ENCODE measurements around the gene HPS6.

The HPS6 gene

DNA sequence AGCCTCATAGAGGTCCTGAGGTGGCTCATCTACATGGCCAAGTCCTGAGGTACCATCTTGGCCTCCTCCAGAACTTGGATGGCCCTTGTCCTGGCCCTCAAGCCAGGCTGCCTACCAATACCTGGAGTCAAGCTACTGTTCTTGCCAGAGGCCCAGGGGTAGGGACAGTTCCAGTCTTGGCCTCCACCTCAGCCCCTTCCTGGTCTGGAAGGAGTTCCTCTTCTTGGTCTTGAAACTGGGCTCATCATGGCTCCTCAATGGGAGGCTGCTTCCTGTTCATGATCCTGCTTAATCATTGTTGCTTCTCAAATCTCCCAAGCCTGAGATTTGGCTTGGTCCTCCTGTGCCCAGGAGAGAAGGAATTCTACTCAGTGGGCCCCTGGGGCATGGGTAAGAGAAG is 3.9 kb downstream of the HPS6 start:
- no peak for DNase-seq (ENCODE audit: low spot score)

DNA sequence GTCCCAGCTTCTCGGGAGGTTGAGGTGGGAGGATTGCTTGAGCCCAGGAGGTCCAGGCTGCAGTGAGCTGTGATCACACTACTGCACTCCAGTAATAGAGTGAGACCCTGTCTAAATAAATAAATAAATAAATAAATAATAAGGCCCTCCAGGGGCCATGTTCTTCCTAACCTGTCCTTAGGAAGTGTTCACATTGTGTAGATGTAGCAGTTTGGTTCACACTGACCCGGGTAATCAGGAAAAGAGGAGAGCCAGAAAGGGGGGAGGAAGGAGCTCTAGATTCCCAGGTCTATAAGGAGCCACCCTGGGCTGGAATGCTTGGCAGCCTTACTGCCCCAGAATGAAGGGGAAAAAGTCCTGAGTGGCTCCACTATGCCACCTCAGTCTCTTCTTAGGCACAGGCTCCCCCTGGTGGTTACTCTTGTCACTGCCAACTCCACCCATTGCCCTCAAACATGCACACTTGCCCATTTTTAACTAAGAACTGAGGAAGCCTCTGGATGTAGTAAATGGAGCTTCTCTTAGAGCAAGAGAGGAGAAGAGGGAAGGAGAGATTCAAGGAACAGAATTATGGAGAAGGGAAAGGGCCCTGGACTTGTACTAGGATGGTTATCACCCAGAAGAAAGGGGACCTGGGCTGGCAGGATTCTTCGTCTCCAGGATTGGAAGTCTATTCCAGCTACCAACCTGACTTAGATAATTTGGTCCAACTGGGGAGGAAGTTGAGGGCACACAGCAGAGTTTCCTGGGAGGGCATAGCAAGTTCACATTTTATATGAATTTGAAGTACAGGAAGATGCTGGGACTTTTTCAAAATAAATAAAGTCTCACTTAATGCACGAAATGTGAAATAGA is 7.8 kb downstream of the HPS6 start:
- peak; percentile 78 for DNase-seq (ENCODE audit: low spot score)

- no peak for DNase-seq (ENCODE audit: low spot score)
These were observed 18.4 kb downstream of the HPS6 start for GRCh38 chr10:102083541-102083940.

GRCh38 chr10:102085336-102085735 is 20.2 kb downstream of the HPS6 start:
- DNase-seq (ENCODE audit: low spot score), result no peak

DNA sequence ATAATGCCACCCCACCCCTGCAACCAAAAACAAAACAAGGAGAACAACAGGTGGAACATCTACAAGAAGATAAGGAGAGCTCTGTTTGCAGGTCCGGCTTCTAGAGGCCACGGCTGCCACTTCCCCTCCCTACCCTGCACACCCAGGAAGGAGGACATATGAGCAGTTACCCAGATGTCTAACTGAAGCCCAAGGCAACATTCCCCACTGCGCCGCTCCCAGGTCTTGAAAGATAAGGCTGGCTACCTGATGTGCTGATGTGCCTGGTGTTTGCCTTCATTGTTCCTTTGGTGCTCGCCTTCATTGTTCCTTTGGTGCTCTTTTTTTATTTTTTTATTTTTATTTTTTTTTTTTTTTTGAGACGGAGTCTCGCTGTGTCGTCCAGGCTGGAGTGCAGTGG is 21.0 kb downstream of the HPS6 start:
- no peak for DNase-seq (ENCODE audit: low spot score)

DNA sequence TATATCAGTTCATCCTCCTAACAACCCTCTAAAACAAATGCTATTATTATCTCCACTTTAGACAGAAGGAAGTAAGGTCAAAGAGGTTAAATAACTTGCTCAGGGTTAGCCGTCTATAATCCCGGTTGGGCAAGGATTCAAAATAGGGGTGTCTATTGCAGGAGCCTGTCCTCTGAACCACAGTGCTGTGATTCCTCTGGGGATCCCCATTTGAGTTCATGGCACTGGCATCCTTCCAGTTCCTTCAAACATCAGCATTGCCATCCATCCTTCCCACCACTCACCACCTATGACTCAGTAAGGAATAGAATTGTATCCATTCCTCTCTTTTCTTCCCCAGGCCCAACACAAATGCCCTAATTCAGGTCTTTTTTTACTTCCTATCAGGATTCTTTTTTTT is 25.6 kb downstream of the HPS6 start:
- DNase-seq (ENCODE audit: low spot score), result no peak

- DNase-seq (ENCODE audit: low spot score), result no peak
These were observed 31.3 kb downstream of the HPS6 start for GRCh38 chr10:102096449-102096848.

- DNase-seq (ENCODE audit: low spot score), result no peak
These were observed 36.0 kb downstream of the HPS6 start for GRCh38 chr10:102101152-102101551.

- DNase-seq (ENCODE audit: low spot score), result no peak
These were observed 37.3 kb downstream of the HPS6 start for GRCh38 chr10:102102421-102102820.

GRCh38 chr10:102106998-102107397 is 41.8 kb downstream of the HPS6 start:
- DNase-seq (ENCODE audit: low spot score), result no peak

DNA sequence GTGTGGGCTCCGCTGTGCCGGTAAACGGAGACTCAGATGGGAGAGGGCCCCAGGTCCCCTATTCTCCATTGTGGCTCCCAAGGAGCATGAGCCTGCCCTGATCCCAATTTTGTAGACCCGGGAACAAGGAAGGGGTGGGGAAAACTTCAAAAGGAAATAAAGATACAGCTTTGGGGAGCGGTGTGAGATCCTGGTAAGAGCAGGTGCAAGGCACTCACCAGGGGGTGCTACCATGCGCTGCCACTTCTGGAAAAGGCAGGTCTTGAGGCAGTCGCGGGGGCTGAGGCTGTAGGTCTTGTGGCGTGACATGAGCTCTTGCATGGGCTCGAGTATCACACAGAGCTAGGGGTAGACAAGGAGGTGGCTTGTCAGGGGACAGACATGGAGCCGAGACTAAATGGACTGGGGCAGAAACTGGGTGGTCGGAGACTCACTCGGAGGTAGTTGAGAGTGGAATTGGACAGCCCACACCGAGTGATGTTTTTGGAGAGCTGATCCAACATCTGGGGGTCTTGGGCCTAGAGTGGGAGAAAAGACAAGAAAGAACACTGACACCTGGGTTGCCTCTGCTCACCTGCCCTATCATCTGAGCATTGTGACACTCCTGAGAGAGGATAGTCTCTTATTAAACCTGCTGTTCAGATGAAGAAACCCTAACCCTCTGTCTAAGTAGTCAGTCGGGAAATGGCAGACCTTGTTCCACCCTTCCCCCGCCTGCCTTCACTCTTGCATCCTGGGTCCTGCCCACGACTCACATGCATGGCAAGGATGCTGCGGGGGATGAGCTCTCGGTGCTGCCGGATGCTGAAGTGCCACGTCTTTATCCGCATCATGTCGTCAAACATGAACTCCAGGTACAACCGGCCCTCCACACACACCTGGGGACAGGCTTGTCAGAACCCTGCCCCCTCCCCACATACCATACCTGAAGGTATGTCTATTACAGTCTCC is 44.3 kb downstream of the HPS6 start:
- DNase-seq (ENCODE audit: low spot score), result no peak

DNA sequence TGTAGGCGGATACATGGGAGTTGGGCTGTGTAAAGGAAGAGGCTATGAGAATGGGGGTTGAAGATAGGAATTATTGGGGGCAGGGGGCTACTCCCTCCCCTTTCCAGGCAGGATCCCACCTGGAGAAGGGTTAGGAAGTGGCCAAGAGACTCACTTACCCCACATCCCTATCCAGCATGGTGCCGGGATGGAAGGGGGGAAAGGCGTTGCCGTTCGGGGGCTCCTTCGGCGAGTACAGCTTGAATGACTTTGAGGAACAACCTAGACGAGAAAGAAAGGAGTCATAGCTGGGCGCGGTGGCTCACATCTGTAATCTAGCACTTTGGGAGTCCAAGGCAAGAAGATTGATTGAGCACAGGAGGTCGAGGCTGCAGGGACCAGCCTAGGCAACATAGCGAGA is 46.1 kb downstream of the HPS6 start:
- no peak for DNase-seq (ENCODE audit: low spot score)

DNA sequence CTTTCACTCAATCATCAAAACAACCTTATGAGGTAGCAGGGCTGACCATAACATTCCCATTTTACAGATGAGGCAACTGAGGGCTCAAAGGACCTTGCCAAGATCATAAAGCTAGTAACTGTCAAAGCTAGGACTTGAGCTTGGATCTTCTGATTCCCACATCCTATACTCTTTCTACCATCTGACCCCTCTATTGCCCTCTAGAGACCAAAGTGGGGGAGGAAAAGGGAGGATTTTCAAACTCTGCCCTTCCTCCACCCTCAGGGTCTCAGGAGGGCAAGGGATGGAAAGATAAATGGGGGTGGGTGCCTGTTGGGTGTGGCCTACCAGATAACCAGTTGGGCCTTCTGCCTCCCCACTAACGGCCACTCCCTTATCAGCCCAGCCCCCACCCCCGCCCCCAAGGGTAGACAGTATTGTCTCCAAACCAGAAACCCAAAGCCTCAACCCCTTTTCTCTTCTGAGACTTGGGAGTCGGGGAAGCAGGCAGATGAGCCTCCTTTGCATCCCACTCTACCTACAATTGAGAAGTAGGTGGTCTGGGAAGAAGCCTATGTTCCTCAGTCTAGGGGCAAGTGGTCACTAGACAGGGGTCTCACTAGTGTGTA is 47.2 kb downstream of the HPS6 start:
- DNase-seq (ENCODE audit: low spot score), result no peak

- DNase-seq (ENCODE audit: low spot score), result no peak
These were observed 48.3 kb downstream of the HPS6 start for GRCh38 chr10:102113261-102113955.

DNA sequence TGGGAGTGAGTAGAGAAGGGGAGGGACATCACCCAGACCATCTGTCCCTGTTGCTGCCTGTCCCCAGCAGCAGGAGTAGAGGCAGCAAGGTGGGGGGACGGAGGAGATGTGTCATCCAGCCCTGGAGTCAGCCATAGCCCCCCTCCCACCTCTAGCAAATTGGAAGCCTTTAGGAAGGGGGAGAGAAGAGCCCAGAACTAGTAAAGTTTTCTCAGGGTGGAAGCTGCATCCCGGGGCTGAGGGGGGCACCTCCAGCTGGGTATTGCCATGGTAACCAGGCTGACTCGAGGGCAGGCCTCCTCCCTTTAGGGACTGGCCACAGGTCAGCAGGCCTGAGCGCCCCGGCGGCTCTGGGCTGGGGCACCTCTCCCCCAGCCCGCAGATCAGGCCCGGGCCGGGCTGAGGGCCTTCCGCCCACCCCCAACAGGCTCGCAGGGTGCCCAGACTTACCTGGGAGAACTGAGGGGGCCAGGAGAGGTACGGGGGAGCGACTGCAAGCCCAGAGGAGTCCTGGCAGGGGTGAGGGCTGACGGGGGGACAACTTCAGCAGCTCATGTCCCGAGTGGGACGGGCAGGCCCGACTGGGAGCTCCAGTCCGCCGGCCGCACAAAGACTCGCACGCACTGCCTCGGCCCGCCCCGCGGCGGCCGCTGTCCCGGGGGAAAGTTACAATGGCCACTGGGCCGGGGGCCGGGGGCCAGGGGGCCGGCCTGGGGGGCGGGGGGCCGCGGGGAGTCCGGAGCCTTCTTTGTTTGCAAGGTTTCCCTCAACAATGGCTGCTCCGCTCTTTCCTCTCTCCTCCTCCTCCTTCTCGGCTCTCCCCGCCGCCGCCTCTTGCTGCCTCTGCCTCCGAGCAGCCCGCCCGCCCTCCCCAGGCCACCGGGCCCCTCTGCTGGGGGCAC is 49.1 kb downstream of the HPS6 start:
- DNase-seq (ENCODE audit: low spot score), result no peak

GRCh38 chr10:102114861-102115618 is 49.9 kb downstream of the HPS6 start:
- peak; percentile 81 for DNase-seq (ENCODE audit: low spot score)

GRCh38 chr10:102115775-102116174 is 50.6 kb downstream of the HPS6 start:
- DNase-seq (ENCODE audit: low spot score), result no peak

- DNase-seq (ENCODE audit: low spot score), result no peak
These were observed 51.5 kb downstream of the HPS6 start for GRCh38 chr10:102116656-102117055.
